WTC11 (cell line): ENCODE measurements around the gene ZNF398.

Experiments used
- ARID4B ChIP-seq: sonication (generic); formaldehyde crosslinking; IDR thresholded peaks from 2 replicates; pipeline ENCODE4 v1.8.0; 2023; ENCODE audit warnings: missing genetic modification reagents, mild to moderate bottlenecking, borderline replicate concordance
- CTCF ChIP-seq: fragments of 200-600 bp; IDR thresholded peaks from 2 replicates; pipeline ENCODE4 v1.8.0; 2022; ENCODE audit warnings: antibody characterized with exemption
- ELF4 ChIP-seq: sonication (generic); formaldehyde crosslinking; IDR thresholded peaks from 2 replicates; pipeline ENCODE4 v1.8.1; 2022; ENCODE audit warnings: low read depth, mild to moderate bottlenecking, moderate library complexity, missing genetic modification reagents

- no peak for TF ChIP-seq CTCF
- TF ChIP-seq ELF4 (CRISPR knock-in tag), result no peak
- no peak for TF ChIP-seq ARID4B (CRISPR knock-in tag)
These were observed 70.3 kb downstream of the ZNF398 start for GRCh38 chr7:149217570-149217969.
